ENCODE data around the gene PPP6R2. TPM values are rescaled to one million over a fixed set of nuclear protein-coding genes. Genes with fewer than 3 reads are reported as not detected.

The PPP6R2 gene
- total and polyA plus RNA-seq, 2 of the 8 experiments (the other 6 are each of a cell fraction or from before 2014, with no cell fraction given): 25.0 to 32.2 TPM

DNA sequence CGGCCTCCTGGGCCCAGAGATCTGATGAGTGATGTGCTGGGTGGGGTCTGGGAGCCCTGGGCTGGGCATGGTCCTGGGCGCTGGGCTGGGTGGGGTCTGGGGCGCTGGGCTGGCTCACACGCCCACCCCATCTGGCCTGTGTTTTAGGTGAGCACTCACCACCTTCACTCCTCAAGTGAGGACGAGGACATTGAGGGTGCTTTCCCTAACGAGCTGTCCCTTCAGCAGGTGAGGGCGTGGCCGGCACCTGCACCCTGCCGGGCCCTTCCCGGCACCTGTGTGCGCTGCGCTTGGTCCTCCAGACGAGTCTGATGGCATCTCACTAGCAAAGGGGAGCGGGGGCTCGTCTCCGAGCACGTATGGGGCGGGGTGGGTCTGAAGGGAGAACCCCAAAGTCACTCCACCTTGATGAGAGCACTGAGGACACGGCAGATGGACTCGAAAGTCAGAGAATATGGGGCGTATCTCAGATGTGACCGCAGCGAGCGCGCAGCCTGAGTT lies 93.8 kb downstream of the PPP6R2 start:
- H2AFZ ChIP-seq (ENCODE audit: low read length): no peak overlapping the region
- H3K14ac ChIP-seq (ENCODE audit: insufficient read length): no peak overlapping the region
- no peak overlapping the region for H3K4me3 ChIP-seq (ENCODE audit: extremely low read depth in 1 of 4, insufficient read depth in 2 of 4, low read depth in 3 of 4, low read length in 4 of 4)
- peaks cover 0 to 10% of the 10 kb centered on the region in 2 experiments for H4K20me1 ChIP-seq (replicated peaks in 1 of 2; ENCODE audit: control insufficient read depth in 1 of 2, insufficient read depth in 2 of 2, low read length in 2 of 2)
- ChIA-PET POLR2A (ENCODE audit: partially characterized antibody) (no interaction called here), CTCF (ENCODE audit: partially characterized antibody) (interaction anchor here (1.2 kb wide), 1 partner anchor 14 kb away, joined by 4 read pairs; no protein-coding TSS in a partner anchor)
- peaks cover 10 to 45% (median 27%) of the 10 kb centered on the region in 4 experiments for H3K36me3 ChIP-seq (ENCODE audit: control insufficient read depth in 2 of 4, insufficient read depth in 4 of 4, low read length in 3 of 4)
- no peak for DNase-seq (ENCODE audit: low read depth in 1 of 2, low spot score in 2 of 2)
- WGBS, 2 experiments (ENCODE audit: extremely low coverage in 1 of 2, insufficient coverage in 1 of 2, insufficient read length in 1 of 2, insufficient replicate concordance in 2 of 2, low coverage in 1 of 2, low lambda C conversion rate in 2 of 2, missing lambda C conversion rate in 1 of 2): 89% methylated on average over 15 of the region's 25 CpGs; no CpG with 5 or more reads in 1 of the 2 experiments
- no peak overlapping the region for H3K23ac ChIP-seq (ENCODE audit: insufficient read length)
- TF ChIP-seq SIRT6 (IDR thresholded peaks at IDR 0.05; ENCODE audit: low read length): no peak
- no peak for TF ChIP-seq PHF8 (conservative IDR thresholded peaks at IDR 0.05; ENCODE audit: low read depth, low read length)
- no peak for TF ChIP-seq KDM5A (IDR thresholded peaks at IDR 0.05; ENCODE audit: low read length)
- TF ChIP-seq YY1 (IDR thresholded peaks at IDR 0.05; ENCODE audit: low read depth, low read length): no peak
- TF ChIP-seq SUZ12 (IDR thresholded peaks at IDR 0.05; ENCODE audit: low read length): no peak
- TF ChIP-seq ATF2 (IDR thresholded peaks at IDR 0.05; ENCODE audit: low read length): no peak
- no peak for TF ChIP-seq EZH2 (IDR thresholded peaks at IDR 0.05; ENCODE audit: low read depth, low read length, severe bottlenecking)
- no peak for TF ChIP-seq POLR2AphosphoS5 (IDR thresholded peaks at IDR 0.05; ENCODE audit: low read depth, low read length)
- no peak for TF ChIP-seq JUND (IDR thresholded peaks at IDR 0.05; ENCODE audit: low read length)
- H2AK5ac ChIP-seq (ENCODE audit: low read depth, low read length): no peak overlapping the region
- H3K4me2 ChIP-seq (ENCODE audit: insufficient read depth in 1 of 2, low read depth in 2 of 2, low read length in 2 of 2): no peak overlapping the region
- H3K79me2 ChIP-seq (ENCODE audit: control insufficient read depth in 1 of 2, insufficient read depth in 2 of 2, low read length in 2 of 2): no peaks in the 10 kb centered on the region
- no peak overlapping the region for H4K91ac ChIP-seq (replicated peaks; ENCODE audit: insufficient read length, low read length)
- no peaks in the 10 kb centered on the region for H3K79me1 ChIP-seq (ENCODE audit: low read depth, low read length)
- FAIRE-seq: no peak
- H3K56ac ChIP-seq (replicated peaks; ENCODE audit: insufficient read length, low read depth, low read length): no peak overlapping the region
- no peak overlapping the region for H3K9ac ChIP-seq (replicated peaks in 1 of 4; ENCODE audit: extremely low read depth in 1 of 4, low read depth in 3 of 4, low read length in 3 of 4)
- no peak overlapping the region for H2BK120ac ChIP-seq (replicated peaks; ENCODE audit: low read depth, low read length)
- H3K27ac ChIP-seq (ENCODE audit: low read depth, low read length): no peak overlapping the region
- no peak overlapping the region for H4K8ac ChIP-seq (ENCODE audit: extremely low read depth, insufficient read depth, low read length)
- H3K18ac ChIP-seq (ENCODE audit: extremely low read depth, low read length): no peak overlapping the region
- H2BK5ac ChIP-seq (ENCODE audit: low read depth, low read length): no peak overlapping the region
- H3K27me3 ChIP-seq (replicated peaks in 1 of 4; ENCODE audit: control insufficient read depth in 3 of 4, extremely low read depth in 1 of 4, insufficient read depth in 3 of 4, low read length in 3 of 4): no peaks in the 10 kb centered on the region
- H3K9me3 ChIP-seq (ENCODE audit: insufficient read depth in 2 of 2, low read depth in 1 of 2, low read length in 1 of 2): no peaks in the 10 kb centered on the region
- no peaks in the 10 kb centered on the region for H3K4me1 ChIP-seq (replicated peaks in 1 of 4; ENCODE audit: control insufficient read depth in 3 of 4, insufficient read depth in 4 of 4, low read length in 3 of 4)
- no peaks in the 10 kb centered on the region for H3K23me2 ChIP-seq (ENCODE audit: low read depth, low read length)
- no peak overlapping the region for H2BK15ac ChIP-seq (ENCODE audit: low read length)
- no peak overlapping the region for H4K5ac ChIP-seq (ENCODE audit: insufficient read length, low read depth, low read length)
- no peak overlapping the region for H2BK12ac ChIP-seq (ENCODE audit: low read depth, low read length)
- H3K4ac ChIP-seq (replicated peaks; ENCODE audit: insufficient read length, low read depth, low read length): no peak overlapping the region
- no peak overlapping the region for H2BK20ac ChIP-seq (ENCODE audit: low read length)
